Measurements from ENCODE around the gene MYH11.

The MYH11 gene

DNA sequence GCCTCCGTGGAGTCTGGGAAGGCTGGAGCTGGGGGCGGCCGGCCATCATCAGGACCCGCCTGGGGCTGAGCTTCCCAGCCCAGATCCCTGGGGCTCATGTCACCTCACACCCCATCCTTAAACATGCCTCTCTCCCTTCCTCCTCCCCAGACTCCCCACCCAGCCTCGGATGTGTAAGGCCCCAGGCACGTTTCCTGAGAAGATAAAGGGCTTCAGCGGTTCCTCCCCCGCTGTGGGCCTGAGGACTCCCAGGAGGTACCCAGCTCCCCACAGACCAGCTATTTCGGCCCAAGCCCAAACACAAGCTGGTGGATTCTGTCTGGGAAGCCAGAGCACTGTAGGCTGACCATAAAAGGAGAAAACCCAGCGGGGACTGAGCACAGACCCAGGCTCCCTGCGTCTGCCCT is 49.2 kb downstream of the MYH11 start:
- no peak overlapping the region for H3K4me3 ChIP-seq (ENCODE audit: low read depth in 1 of 2, low read length in 1 of 2)
- no peak overlapping the region for H3K27ac ChIP-seq
- no peaks in the 10 kb centered on the region for H3K36me3 ChIP-seq
- H3K9me3 ChIP-seq = no peaks in the 10 kb centered on the region
- no peaks in the 10 kb centered on the region for H3K4me1 ChIP-seq (ENCODE audit: control insufficient read depth in 1 of 2, insufficient read depth in 1 of 2, low read depth in 1 of 2, low read length in 1 of 2)
- H3K27me3 ChIP-seq = peaks cover 8% of the 10 kb centered on the region
- TF ChIP-seq, protein P1, sequence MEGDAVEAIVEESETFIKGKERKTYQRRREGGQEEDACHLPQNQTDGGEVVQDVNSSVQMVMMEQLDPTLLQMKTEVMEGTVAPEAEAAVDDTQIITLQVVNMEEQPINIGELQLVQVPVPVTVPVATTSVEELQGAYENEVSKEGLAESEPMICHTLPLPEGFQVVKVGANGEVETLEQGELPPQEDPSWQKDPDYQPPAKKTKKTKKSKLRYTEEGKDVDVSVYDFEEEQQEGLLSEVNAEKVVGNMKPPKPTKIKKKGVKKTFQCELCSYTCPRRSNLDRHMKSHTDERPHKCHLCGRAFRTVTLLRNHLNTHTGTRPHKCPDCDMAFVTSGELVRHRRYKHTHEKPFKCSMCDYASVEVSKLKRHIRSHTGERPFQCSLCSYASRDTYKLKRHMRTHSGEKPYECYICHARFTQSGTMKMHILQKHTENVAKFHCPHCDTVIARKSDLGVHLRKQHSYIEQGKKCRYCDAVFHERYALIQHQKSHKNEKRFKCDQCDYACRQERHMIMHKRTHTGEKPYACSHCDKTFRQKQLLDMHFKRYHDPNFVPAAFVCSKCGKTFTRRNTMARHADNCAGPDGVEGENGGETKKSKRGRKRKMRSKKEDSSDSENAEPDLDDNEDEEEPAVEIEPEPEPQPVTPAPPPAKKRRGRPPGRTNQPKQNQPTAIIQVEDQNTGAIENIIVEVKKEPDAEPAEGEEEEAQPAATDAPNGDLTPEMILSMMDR (IDR thresholded peaks at IDR 0.05) = no peak

DNA sequence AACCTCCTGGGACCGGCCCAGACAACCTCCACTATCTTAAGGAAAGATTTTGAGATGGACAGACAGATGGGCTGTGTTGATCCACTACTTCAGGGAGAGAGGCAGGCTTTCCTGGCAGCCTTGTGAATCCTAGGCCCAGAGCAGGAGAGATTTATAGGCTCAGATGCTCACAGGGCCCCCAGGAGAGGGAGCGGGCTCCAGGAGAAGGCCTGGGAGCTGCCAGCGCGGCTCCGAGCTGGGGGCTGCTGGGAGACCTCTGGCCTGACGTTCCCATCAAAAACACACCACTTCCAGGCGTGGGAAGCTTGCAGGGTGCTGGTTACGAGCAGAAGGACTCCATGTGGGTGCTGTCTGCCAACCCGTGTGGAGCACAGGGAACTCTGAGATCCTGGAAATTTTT is 53.2 kb downstream of the MYH11 start:
- Histone ChIP-seq H3K27ac (no peak overlapping the region), H3K9me3 (no peaks in the 10 kb centered on the region), H3K27me3 (no peaks in the 10 kb centered on the region), H3K4me1 (ENCODE audit: control insufficient read depth in 1 of 2, insufficient read depth in 1 of 2, low read depth in 1 of 2, low read length in 1 of 2) (no peaks in the 10 kb centered on the region), H3K4me3 (ENCODE audit: low read depth in 1 of 2, low read length in 1 of 2) (no peak overlapping the region), H3K36me3 (no peaks in the 10 kb centered on the region)
- TF ChIP-seq, protein P1 (IDR thresholded peaks at IDR 0.05) = no peak

DNA sequence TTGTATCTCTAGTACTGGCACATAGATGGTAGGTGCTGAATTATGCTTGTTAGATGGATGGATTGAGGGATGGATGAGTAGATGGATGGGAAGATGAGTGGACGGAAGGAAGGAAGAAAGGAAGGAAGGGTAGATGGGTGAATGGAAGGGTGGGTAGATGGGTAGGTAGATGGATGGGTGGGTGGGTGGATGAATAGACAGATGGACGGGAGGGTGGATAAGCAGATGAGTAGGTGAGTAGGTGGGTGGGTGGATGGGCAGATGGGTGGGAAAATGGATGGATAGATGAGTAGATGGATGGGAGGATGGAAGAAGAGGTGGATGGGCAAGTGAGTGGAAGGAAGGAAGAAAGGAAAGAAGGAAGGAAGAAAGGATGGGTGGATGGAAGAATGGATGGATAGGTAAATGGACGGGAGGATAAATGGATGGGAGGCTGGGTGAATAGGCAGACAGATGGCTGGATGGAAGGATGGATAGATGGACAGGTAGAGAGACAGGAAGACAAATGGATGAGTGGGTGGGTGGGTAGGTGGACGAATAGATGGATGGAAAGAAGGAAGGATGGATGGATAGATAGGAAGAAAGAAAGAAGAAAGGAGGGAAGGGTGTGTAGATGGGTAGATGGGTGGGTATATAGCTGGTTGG is 56.9 kb downstream of the MYH11 start:
- Histone ChIP-seq H3K4me1 (ENCODE audit: control insufficient read depth in 1 of 2, insufficient read depth in 1 of 2, low read depth in 1 of 2, low read length in 1 of 2) (no peaks in the 10 kb centered on the region), H3K27ac (no peak overlapping the region), H3K9me3 (no peaks in the 10 kb centered on the region), H3K36me3 (no peaks in the 10 kb centered on the region), H3K27me3 (no peaks in the 10 kb centered on the region), H3K4me3 (ENCODE audit: low read depth in 1 of 2, low read length in 1 of 2) (no peak overlapping the region)
- TF ChIP-seq, protein P1 (IDR thresholded peaks at IDR 0.05) = no peak

DNA sequence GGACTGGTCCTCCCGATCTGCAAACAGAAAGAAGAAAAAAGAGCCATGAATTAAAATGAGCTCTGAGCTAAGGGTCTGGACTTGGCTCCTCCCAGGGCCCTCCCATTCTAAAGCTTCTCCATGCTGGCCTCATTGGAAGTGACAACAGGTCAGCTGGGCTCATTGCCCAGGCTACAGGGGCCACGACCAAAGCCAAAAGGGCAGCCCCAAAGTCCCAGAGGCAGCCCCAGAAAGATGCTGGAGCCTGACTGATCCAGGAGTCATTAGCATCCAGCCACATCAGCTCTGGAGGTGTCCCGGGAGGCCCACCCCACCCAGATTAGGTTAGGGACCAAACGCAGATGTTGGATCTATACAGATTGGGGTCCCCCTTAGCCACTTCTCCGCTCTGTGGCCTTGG is 58.2 kb downstream of the MYH11 start:
- no peaks in the 10 kb centered on the region for H3K4me1 ChIP-seq (ENCODE audit: control insufficient read depth in 1 of 2, insufficient read depth in 1 of 2, low read depth in 1 of 2, low read length in 1 of 2)
- H3K27me3 ChIP-seq = no peaks in the 10 kb centered on the region

DNA sequence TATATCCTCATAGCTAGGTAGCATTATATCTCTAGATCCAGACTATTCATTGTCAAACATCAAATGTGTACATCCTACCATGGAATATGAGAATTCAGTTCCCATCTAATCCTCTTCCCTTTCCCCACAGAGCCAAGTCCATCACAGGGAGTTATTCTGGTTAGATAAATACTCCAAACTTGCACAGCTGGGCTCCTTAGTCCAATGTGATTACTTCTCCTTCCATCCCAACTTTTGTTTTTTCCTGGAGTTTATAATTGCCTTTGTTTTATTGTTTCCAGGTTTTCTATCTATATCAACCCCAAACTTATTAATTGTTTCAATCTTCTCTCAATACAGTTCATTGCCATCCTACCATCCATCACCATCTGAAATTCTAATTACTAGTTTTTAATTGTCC is 59.9 kb downstream of the MYH11 start:
- no peak overlapping the region for H3K27ac ChIP-seq
- no peaks in the 10 kb centered on the region for H3K9me3 ChIP-seq
- H3K27me3 ChIP-seq = no peaks in the 10 kb centered on the region
- no peaks in the 10 kb centered on the region for H3K36me3 ChIP-seq
- TF ChIP-seq, protein P1 (IDR thresholded peaks at IDR 0.05) = no peak
- no peak overlapping the region for H3K4me3 ChIP-seq (ENCODE audit: low read depth in 1 of 2, low read length in 1 of 2)
- H3K4me1 ChIP-seq (ENCODE audit: control insufficient read depth in 1 of 2, insufficient read depth in 1 of 2, low read depth in 1 of 2, low read length in 1 of 2) = peaks cover 6 to 7% of the 10 kb centered on the region in 2 experiments

More for the DNA sequence above, 58.2 kb downstream of the MYH11 start:
- no peak overlapping the region for H3K27ac ChIP-seq
- H3K36me3 ChIP-seq = no peaks in the 10 kb centered on the region
- TF ChIP-seq, protein P1 (IDR thresholded peaks at IDR 0.05) = no peak
- no peaks in the 10 kb centered on the region for H3K9me3 ChIP-seq
- no peak overlapping the region for H3K4me3 ChIP-seq (ENCODE audit: low read depth in 1 of 2, low read length in 1 of 2)
